Body of pancreas (tissue), 4 donors: ENCODE data around the gene NCAPD2. TPM values are rescaled to one million over a fixed set of nuclear protein-coding genes. Genes with fewer than 3 reads are reported as not detected.

ENCODE experiments used
- ATAC-seq: fragments of 150-250 bp; one replicate; pipeline ENCODE4 v1.9.1; 2016
- DNase-seq, 4 donors: peaks; one replicate each; pipeline ENCODE4 v3.0.0-alpha.2; 2019
- H3K27ac ChIP-seq, 4 donors: fragments of 200-600 bp; sonication (generic); 1 replicate in 3 of 4; 2 replicates in 1 of 4; pipeline versions ENCODE4 v1.5.1 to v1.6.1; 2016 to 2019; ENCODE audit warnings: mild to moderate bottlenecking in 1 of 4, mixed read lengths in 1 of 4, moderate library complexity in 1 of 4
- H3K27me3 ChIP-seq, 2 donors: fragments of 200-600 bp; sonication (generic); one replicate each; pipeline ENCODE4 v1.6.0; 2016; ENCODE audit warnings: mild to moderate bottlenecking in 1 of 2
- H3K36me3 ChIP-seq, 2 donors: fragments of 200-600 bp; sonication (generic); replicated peaks in 1 of 2; 2 replicates each; pipeline ENCODE4 v1.5.1; 2016; ENCODE audit warnings: low read depth in 2 of 2; ENCODE audit not compliant: insufficient read depth in 1 of 2
- H3K4me1 ChIP-seq: fragments of 200-600 bp; sonication (generic); one replicate; pipeline ENCODE4 v1.6.0; 2016
- H3K4me3 ChIP-seq, 2 donors: fragments of 200-600 bp; sonication (generic); 1 replicate in 1 of 2; 2 replicates in 1 of 2; pipeline ENCODE4 v1.5.1; 2016 to 2019
- H3K9me3 ChIP-seq, 3 donors: fragments of 200-600 bp; sonication (generic); 1 replicate in 2 of 3; 2 replicates in 1 of 3; pipeline ENCODE4 v1.5.1; 2016
- CTCF ChIP-seq, 7 experiments: fragments of 450-650 bp in 4 of 7; fragments of 200-600 bp in 3 of 7; sonication (generic) in 3 of 7; IDR thresholded peaks; one replicate each; pipeline ENCODE4 v1.5.1; 2016 to 2019; ENCODE audit warnings: antibody characterized with exemption in 7 of 7
- POLR2A ChIP-seq, 3 donors: fragments of 450-650 bp; IDR thresholded peaks; one replicate each; pipeline ENCODE4 v1.6.1; 2016; ENCODE audit warnings: antibody characterized with exemption in 3 of 3, mild to moderate bottlenecking in 2 of 3
- WGBS, 2 donors: methylation state at CpG; one replicate each; pipeline ENCODE4 v1.1.5; 2017; 5-methylcytosine and 5-hydroxymethylcytosine counted together
- intact Hi-C: fragments of 100-400 bp; cut with DNase I; formaldehyde crosslinking; loops from one replicate; pipeline ENCODE4 v1.15.1; 2023
- total RNA-seq, 2 donors: library from RNA; depleted of rRNA; stranded (reverse); fragments of >200 nt; gene quantifications; one replicate each; pipeline ENCODE4 v1.1.0, GENCODE V29; 2016

The NCAPD2 gene
- total RNA-seq, 2 donors from 2014 or later, result 9.3 to 46.1 TPM

- Histone ChIP-seq H3K27ac (peak overlapping the region in 1 of 4 donors; percentile 42), H3K9me3 (no peaks in the 10 kb centered on the region), H3K27me3 (no peaks in the 10 kb centered on the region), H3K4me3 (no peak overlapping the region), H3K4me1 (peaks cover 7% of the 10 kb centered on the region), H3K36me3 (peaks cover 0 to 3% of the 10 kb centered on the region in 2 donors)
- ATAC-seq (no peak), DNase-seq (no peak)
- no peak for TF ChIP-seq CTCF (IDR thresholded peaks at IDR 0.05)
- no peak for TF ChIP-seq POLR2A (IDR thresholded peaks at IDR 0.05)
- 74 to 75% methylated on average over 9 of the region's 9 CpGs for WGBS, 2 donors
- intact Hi-C loops, result no loop called here
Observed at GRCh38 chr12:6547987-6548386, 54.1 kb downstream of the NCAPD2 start.

GRCh38 chr12:6548556-6548955, 54.7 kb downstream of the NCAPD2 start:
- Histone ChIP-seq H3K27me3 (no peaks in the 10 kb centered on the region), H3K9me3 (no peaks in the 10 kb centered on the region), H3K4me3 (no peak overlapping the region), H3K4me1 (peaks cover 10% of the 10 kb centered on the region), H3K27ac (peak overlapping the region in 2 of 4 donors; percentile 42 to 47), H3K36me3 (peaks cover 0 to 3% of the 10 kb centered on the region in 2 donors)
- 77 to 90% methylated on average over 13 to 25 of the region's 26 CpGs for WGBS, 2 donors
- ATAC-seq (no peak), DNase-seq (no peak)
- intact Hi-C loops, result no loop called here
- no peak for TF ChIP-seq POLR2A (IDR thresholded peaks at IDR 0.05)
- TF ChIP-seq CTCF (IDR thresholded peaks at IDR 0.05), result no peak

GRCh38 chr12:6548966-6549683, 55.2 kb downstream of the NCAPD2 start:
- intact Hi-C loops, result no loop called here
- ATAC-seq (no peak), DNase-seq (no peak)
- Histone ChIP-seq H3K9me3 (no peaks in the 10 kb centered on the region), H3K27me3 (no peaks in the 10 kb centered on the region), H3K36me3 (peaks cover 0 to 3% of the 10 kb centered on the region in 2 donors), H3K4me1 (peaks cover 14% of the 10 kb centered on the region), H3K4me3 (no peak overlapping the region), H3K27ac (peak overlapping the region in 2 of 4 donors; percentile 42 to 46)
- WGBS, 2 donors, result 74 to 83% methylated on average over 14 to 15 of the region's 15 CpGs
- no peak for TF ChIP-seq CTCF (IDR thresholded peaks at IDR 0.05)
- no peak for TF ChIP-seq POLR2A (IDR thresholded peaks at IDR 0.05)

GRCh38 chr12:6549684-6550151, 55.8 kb downstream of the NCAPD2 start:
- Histone ChIP-seq H3K9me3 (no peaks in the 10 kb centered on the region), H3K36me3 (peaks cover 0 to 3% of the 10 kb centered on the region in 2 donors), H3K4me1 (peaks cover 20% of the 10 kb centered on the region), H3K27ac (peak overlapping the region in 1 of 4 donors; percentile 46), H3K4me3 (no peak overlapping the region), H3K27me3 (no peaks in the 10 kb centered on the region)
- TF ChIP-seq POLR2A (IDR thresholded peaks at IDR 0.05), result no peak
- no peak for TF ChIP-seq CTCF (IDR thresholded peaks at IDR 0.05)
- 70 to 90% methylated on average over 4 to 18 of the region's 18 CpGs for WGBS, 2 donors
- intact Hi-C loops, result no loop called here
- ATAC-seq (no peak), DNase-seq (no peak)
